Cardiac muscle cell (in vitro differentiated cells and primary cell): Measurements from ENCODE around the gene HNRNPA1. TPM values are rescaled to one million over a fixed set of nuclear protein-coding genes. Genes with fewer than 3 reads are reported as not detected.

Source experiments
- DNase-seq, 2 donors: peaks; one replicate each; pipeline versions ENCODE4 v3.0.0 to v3.0.0-alpha.2; 2010 to 2017; ENCODE audit warnings: low read depth in 1 of 2, low spot score in 1 of 2
- H3K27ac ChIP-seq: fragments of 200-600 bp; sonication (generic); 2 replicates; pipeline ENCODE4 v1.5.1; 2016
- H3K27me3 ChIP-seq: fragments of 200-600 bp; sonication (generic); 2 replicates; pipeline ENCODE4 v1.6.0; 2016; ENCODE audit warnings: control low read depth
- H3K36me3 ChIP-seq: fragments of 200-600 bp; sonication (generic); 2 replicates; pipeline ENCODE4 v1.5.1; 2016; ENCODE audit warnings: control low read depth
- H3K4me1 ChIP-seq: fragments of 200-600 bp; sonication (generic); 2 replicates; pipeline ENCODE4 v1.8.1; 2017; ENCODE audit warnings: low read depth, mild to moderate bottlenecking, mixed run types
- H3K4me3 ChIP-seq: fragments of 200-600 bp; sonication (generic); 2 replicates; pipeline ENCODE4 v1.5.1; 2016; ENCODE audit warnings: mild to moderate bottlenecking
- H3K9me3 ChIP-seq: fragments of 200-600 bp; sonication (generic); 2 replicates; pipeline ENCODE4 v1.5.1; 2017; ENCODE audit warnings: low read depth, mild to moderate bottlenecking, control low read depth
- polyA plus RNA-seq: library from polyadenylated mRNA; unstranded; fragments of >200 nt; fragmentation: Nextera tagmentation; extraction: Ambion mirVana; gene quantifications from 2 replicates; pipeline ENCODE4 v1.2.1, GENCODE V29; 2016
- total RNA-seq: library from RNA; depleted of rRNA; stranded (reverse); fragments of >200 nt; gene quantifications from 2 replicates; pipeline ENCODE4 v1.2.3, GENCODE V29; 2016
- TF ChIP-seq, protein P1 (sequence below): IDR thresholded peaks from 2 replicates; pipeline ENCODE4 v1.5.1; 2012; ENCODE audit warnings: low read depth, mild to moderate bottlenecking, low read length

The HNRNPA1 gene
- total and polyA plus RNA-seq, 2 experiments from 2014 or later = 794 to 963 TPM

DNA sequence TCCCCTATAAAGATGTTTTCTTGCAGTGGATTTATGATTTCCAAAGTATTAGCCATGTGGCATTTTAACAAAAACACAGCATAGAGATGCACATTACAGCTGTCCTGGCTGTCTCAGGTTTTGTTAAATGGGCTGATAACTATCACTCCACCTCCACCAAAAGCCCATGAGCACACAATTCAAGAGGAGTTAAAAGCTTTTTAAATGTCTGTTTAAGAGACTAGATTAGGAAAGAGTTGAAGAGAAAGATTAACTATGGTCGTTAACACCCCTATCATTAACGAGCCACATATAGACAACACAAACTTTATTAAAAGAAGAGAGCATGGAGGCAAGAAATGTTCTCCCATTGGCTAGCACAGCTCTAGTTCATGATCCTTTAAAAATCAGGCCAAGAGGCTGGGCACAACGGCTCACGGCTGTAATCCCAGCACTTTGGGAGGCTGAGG is 15.1 kb upstream of the HNRNPA1 start:
- H3K9me3 ChIP-seq = no peaks in the 10 kb centered on the region
- H3K27me3 ChIP-seq = no peaks in the 10 kb centered on the region
- peak overlapping the region; percentile 24 for H3K27ac ChIP-seq
- DNase-seq = no peak
- H3K4me3 ChIP-seq = no peak overlapping the region
- TF ChIP-seq, protein P1, sequence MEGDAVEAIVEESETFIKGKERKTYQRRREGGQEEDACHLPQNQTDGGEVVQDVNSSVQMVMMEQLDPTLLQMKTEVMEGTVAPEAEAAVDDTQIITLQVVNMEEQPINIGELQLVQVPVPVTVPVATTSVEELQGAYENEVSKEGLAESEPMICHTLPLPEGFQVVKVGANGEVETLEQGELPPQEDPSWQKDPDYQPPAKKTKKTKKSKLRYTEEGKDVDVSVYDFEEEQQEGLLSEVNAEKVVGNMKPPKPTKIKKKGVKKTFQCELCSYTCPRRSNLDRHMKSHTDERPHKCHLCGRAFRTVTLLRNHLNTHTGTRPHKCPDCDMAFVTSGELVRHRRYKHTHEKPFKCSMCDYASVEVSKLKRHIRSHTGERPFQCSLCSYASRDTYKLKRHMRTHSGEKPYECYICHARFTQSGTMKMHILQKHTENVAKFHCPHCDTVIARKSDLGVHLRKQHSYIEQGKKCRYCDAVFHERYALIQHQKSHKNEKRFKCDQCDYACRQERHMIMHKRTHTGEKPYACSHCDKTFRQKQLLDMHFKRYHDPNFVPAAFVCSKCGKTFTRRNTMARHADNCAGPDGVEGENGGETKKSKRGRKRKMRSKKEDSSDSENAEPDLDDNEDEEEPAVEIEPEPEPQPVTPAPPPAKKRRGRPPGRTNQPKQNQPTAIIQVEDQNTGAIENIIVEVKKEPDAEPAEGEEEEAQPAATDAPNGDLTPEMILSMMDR = no peak
- peaks cover 31% of the 10 kb centered on the region for H3K4me1 ChIP-seq
- no peaks in the 10 kb centered on the region for H3K36me3 ChIP-seq

DNA sequence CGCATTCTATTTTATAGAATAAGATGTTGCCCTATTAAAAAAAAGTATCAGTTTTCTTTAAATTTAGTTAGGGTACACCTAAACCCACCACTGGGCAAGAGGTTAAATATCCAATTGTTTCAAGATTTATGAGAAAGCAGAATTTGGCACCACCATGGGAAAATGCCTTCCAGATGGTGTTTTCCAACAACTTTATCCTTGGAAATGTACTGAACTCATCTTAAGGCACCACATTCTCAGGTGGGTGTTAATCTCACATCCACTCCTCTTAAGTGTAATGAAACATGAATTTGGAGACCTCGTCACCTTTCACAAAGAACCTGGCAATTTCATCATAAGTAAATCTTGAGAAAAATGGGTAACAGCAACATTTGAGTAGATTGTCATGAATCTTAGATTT is 13.7 kb upstream of the HNRNPA1 start:
- H3K4me1 ChIP-seq = peaks cover 17% of the 10 kb centered on the region
- H3K9me3 ChIP-seq = no peaks in the 10 kb centered on the region
- DNase-seq = no peak
- no peak overlapping the region for H3K4me3 ChIP-seq
- TF ChIP-seq, protein P1 = no peak
- no peaks in the 10 kb centered on the region for H3K27me3 ChIP-seq
- H3K36me3 ChIP-seq = no peaks in the 10 kb centered on the region
- no peak overlapping the region for H3K27ac ChIP-seq

DNA sequence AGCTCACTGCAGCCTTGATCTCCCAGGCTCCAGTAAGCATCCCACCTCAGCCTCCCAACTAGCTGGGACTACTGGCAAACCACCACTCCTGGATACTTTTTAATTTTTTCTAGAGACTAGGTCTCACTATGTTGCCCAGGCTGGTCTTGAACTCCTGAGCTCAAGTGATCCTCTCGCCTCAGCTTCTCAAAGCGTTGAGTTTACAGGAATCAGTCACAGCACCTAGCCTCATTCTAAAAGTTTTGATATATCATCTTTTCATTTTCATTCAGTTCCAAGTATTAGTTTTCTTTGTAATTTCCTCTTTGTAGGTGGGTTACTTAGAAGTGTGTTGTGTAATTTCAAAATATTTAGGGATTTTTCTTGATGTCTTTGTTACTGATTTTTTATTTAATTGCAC is 10.2 kb upstream of the HNRNPA1 start:
- Histone ChIP-seq H3K27ac (no peak overlapping the region), H3K27me3 (no peaks in the 10 kb centered on the region), H3K36me3 (peaks cover 3% of the 10 kb centered on the region), H3K4me3 (no peak overlapping the region), H3K9me3 (no peaks in the 10 kb centered on the region), H3K4me1 (peaks cover 10% of the 10 kb centered on the region)
- DNase-seq = no peak
- TF ChIP-seq, protein P1 = no peak

DNA sequence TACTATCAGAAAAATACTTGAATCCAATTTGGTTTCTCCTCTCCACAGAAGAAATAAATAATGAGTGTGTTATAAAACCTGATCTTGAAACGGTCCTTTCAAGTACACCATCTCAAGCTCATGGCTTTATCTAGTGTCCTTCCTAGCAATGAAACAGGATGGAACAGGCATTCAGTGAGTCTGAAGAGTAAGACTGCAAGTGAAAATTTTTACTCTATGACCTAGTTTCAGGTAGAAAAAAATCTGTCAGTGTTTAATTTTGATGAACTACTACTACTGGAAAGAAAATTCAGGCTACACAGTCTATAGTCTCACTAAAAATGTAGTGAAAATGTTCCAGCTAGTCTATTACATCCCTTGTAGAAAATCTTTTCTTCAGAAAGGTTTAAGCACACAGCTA is 8.3 kb upstream of the HNRNPA1 start:
- Histone ChIP-seq H3K4me3 (no peak overlapping the region), H3K9me3 (no peaks in the 10 kb centered on the region), H3K27ac (no peak overlapping the region), H3K4me1 (peaks cover 9% of the 10 kb centered on the region), H3K36me3 (peaks cover 3% of the 10 kb centered on the region), H3K27me3 (no peaks in the 10 kb centered on the region)
- DNase-seq = no peak
- TF ChIP-seq, protein P1 = no peak

DNA sequence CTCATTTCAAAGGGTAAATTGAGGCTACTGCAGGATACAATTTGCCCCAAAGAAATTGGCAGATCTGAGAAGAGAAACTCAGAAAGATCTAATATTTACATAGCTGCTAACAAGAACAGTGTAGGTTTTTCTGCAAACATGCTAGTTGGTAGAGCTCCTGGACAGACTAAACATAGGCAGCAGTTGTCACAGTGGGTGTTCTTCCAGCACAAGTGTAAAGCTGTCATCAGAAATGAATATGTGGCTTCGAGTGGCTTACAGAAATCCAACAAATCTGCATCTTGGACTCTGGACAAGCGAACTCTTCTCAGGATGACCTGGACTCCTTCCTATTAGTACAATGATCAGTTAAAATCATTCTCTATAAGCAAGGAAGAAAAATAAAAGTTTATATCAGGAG is 6.5 kb upstream of the HNRNPA1 start:
- Histone ChIP-seq H3K4me3 (no peak overlapping the region), H3K27ac (peak overlapping the region; percentile 46), H3K27me3 (no peaks in the 10 kb centered on the region), H3K36me3 (peaks cover 3% of the 10 kb centered on the region), H3K4me1 (peaks cover 20% of the 10 kb centered on the region), H3K9me3 (no peaks in the 10 kb centered on the region)
- TF ChIP-seq, protein P1 = no peak
- no peak for DNase-seq

DNA sequence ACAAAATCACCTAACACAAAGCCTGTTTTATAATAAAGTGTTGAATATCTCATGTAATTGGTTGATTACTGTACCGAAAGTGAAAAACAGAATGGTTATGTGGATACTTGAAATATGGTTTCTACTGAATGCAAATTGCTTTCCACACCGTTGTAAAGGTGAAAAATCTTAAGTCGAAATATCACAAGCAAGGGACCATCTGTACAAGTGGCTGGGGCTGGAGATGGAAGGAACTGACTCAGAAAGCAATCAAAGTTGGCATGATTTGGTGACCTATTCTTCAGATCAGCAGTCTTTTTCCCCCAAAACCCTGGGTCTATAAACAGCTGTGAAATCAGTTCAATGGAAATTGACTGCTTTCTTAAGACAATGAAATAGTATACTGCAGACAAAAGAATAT is 4.2 kb upstream of the HNRNPA1 start:
- TF ChIP-seq, protein P1 = no peak
- Histone ChIP-seq H3K4me1 (peaks cover 20% of the 10 kb centered on the region), H3K4me3 (no peak overlapping the region), H3K36me3 (peaks cover 3% of the 10 kb centered on the region), H3K27me3 (no peaks in the 10 kb centered on the region), H3K27ac (no peak overlapping the region), H3K9me3 (no peaks in the 10 kb centered on the region)
- no peak for DNase-seq
